Measurements from ENCODE around the gene GOLGA6L2. TPM values are rescaled to one million over a fixed set of nuclear protein-coding genes. Genes with fewer than 3 reads are reported as not detected.

The GOLGA6L2 gene
- total and polyA plus RNA-seq, 9 donors: not detected

- Histone ChIP-seq H3K4me3 (no peak overlapping the region), H3K36me3 (no peaks in the 10 kb centered on the region), H3K27me3 (no peaks in the 10 kb centered on the region), H3K9me3 (no peaks in the 10 kb centered on the region), H3K27ac (no peak overlapping the region), H3K4me1 (ENCODE audit: insufficient read depth) (no peaks in the 10 kb centered on the region)
- DNase-seq: no peak
- intact Hi-C loops (cut with DNase I): no loop called here
- TF ChIP-seq CTCF (IDR thresholded peaks at IDR 0.05) (no peak), EP300 (IDR thresholded peaks at IDR 0.05) (no peak), POLR2A (IDR thresholded peaks at IDR 0.05) (no peak)
- 74 to 81% (median 76%) methylated on average over 7 of the region's 7 CpGs for WGBS, 3 donors
Observed at GRCh38 chr15:23397779-23398178, 49.3 kb downstream of the GOLGA6L2 start.

GRCh38 chr15:23395832-23396231 is 51.2 kb downstream of the GOLGA6L2 start:
- no peak overlapping the region for H3K27ac ChIP-seq
- no peak for TF ChIP-seq CTCF (IDR thresholded peaks at IDR 0.05)
- TF ChIP-seq POLR2A (IDR thresholded peaks at IDR 0.05): no peak
- no peak for TF ChIP-seq EP300 (IDR thresholded peaks at IDR 0.05)
- no peak overlapping the region for H3K4me3 ChIP-seq
- no peak for DNase-seq
- WGBS, 3 donors: 54 to 69% (median 64%) methylated on average over 5 of the region's 5 CpGs
- intact Hi-C loops (cut with DNase I): no loop called here
- no peaks in the 10 kb centered on the region for H3K9me3 ChIP-seq
- no peaks in the 10 kb centered on the region for H3K36me3 ChIP-seq
- no peaks in the 10 kb centered on the region for H3K27me3 ChIP-seq
- no peaks in the 10 kb centered on the region for H3K4me1 ChIP-seq (ENCODE audit: insufficient read depth)

GRCh38 chr15:23395030-23395692 is 51.9 kb downstream of the GOLGA6L2 start:
- Histone ChIP-seq H3K4me1 (ENCODE audit: insufficient read depth) (no peaks in the 10 kb centered on the region), H3K27me3 (no peaks in the 10 kb centered on the region), H3K9me3 (no peaks in the 10 kb centered on the region), H3K36me3 (no peaks in the 10 kb centered on the region), H3K4me3 (no peak overlapping the region), H3K27ac (no peak overlapping the region)
- no peak for DNase-seq
- WGBS, 3 donors: 61 to 76% (median 69%) methylated on average over 15 of the region's 15 CpGs
- TF ChIP-seq EP300 (IDR thresholded peaks at IDR 0.05) (no peak), CTCF (IDR thresholded peaks at IDR 0.05) (no peak)
- intact Hi-C loops (cut with DNase I): no loop called here

Other genes starting within 250 kb of the GOLGA6L2 start
- gene GOLGA6L26, start 113.0 kb downstream of the GOLGA6L2 start, total RNA-seq: not detected
- gene GOLGA6L26, start 113.0 kb downstream of the GOLGA6L2 start, polyA plus RNA-seq: not detected
- under 1 TPM in 6 of 7 donors, not detected in 1; 0.33 to 0.68 (median 0.58) TPM for gene GOLGA8S, start 92.5 kb downstream of the GOLGA6L2 start, total RNA-seq
- gene GOLGA8S, start 92.5 kb downstream of the GOLGA6L2 start, polyA plus RNA-seq: under 1 TPM; 0.11 to 0.30 TPM
- 1 to 10 TPM in 2 of 7 donors, under 1 TPM in 2, not detected in 3; 0.48 to 2.2 (median 1.3) TPM for gene MKRN3, start 118.4 kb upstream of the GOLGA6L2 start, total RNA-seq
- gene MKRN3, start 118.4 kb upstream of the GOLGA6L2 start, polyA plus RNA-seq: under 1 TPM; 0.38 to 0.61 TPM
- gene MAGEL2, start 200.6 kb upstream of the GOLGA6L2 start, total RNA-seq: 1 to 10 TPM; 1.5 to 4.3 (median 2.4) TPM
- gene MAGEL2, start 200.6 kb upstream of the GOLGA6L2 start, polyA plus RNA-seq: 1 to 10 TPM in 1 of 2 donors, under 1 TPM in 1; 0.75 to 1.7 TPM
- 100 to 1,000 TPM in 5 of 7 donors, 10 to 100 TPM in 2; 85.6 to 137 (median 112) TPM for gene NDN, start 240.1 kb upstream of the GOLGA6L2 start, total RNA-seq
- 100 to 1,000 TPM in 1 of 2 donors, 10 to 100 TPM in 1; 77.9 to 105 TPM for gene NDN, start 240.1 kb upstream of the GOLGA6L2 start, polyA plus RNA-seq